ENCODE results near the gene KTN1.

KTN1 gene

DNA sequence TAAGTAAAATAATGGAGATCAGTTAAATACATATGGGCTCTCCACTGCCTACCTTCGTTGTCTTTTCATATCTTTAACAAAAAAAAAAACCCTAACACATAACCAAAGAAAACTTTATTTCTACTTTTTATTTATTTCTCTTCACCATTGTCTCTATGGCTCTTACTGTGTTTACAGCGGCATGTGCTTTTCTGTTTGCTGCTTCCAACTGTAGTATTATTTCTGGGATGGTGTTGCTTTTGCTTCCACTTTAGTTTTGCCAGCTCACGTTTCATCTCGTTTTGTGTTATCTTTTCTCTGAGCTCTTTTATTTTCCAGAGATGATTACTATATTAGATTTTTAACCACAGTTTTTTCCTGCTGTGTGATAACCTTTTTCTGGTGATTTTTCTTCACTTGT is 46.1 kb downstream of the KTN1 start:
- no peaks in the 10 kb centered on the region for H3K27me3 ChIP-seq (ENCODE audit: low read length)
- H3K79me2 ChIP-seq (ENCODE audit: insufficient read depth, low read length), result no peaks in the 10 kb centered on the region
- no peak overlapping the region for H3K4me3 ChIP-seq (ENCODE audit: insufficient read depth, low read length, poor library complexity, severe bottlenecking)
- H3K9me3 ChIP-seq (ENCODE audit: insufficient read depth, low read length), result no peaks in the 10 kb centered on the region
- no peak overlapping the region for H3K4me2 ChIP-seq (ENCODE audit: low read depth, low read length, poor library complexity, severe bottlenecking)
- TF ChIP-seq EZH2phosphoT487 (conservative IDR thresholded peaks at IDR 0.05; ENCODE audit: low read length), result no peak
- no peak overlapping the region for H2AFZ ChIP-seq (ENCODE audit: low read depth, low read length, severe bottlenecking)
- no peak overlapping the region for H3K27ac ChIP-seq (ENCODE audit: low read depth, low read length)
- no peaks in the 10 kb centered on the region for H4K20me1 ChIP-seq (ENCODE audit: low read depth, low read length)
- no peaks in the 10 kb centered on the region for H3F3A ChIP-seq (ENCODE audit: insufficient read depth)
- no peak overlapping the region for H3K9ac ChIP-seq (ENCODE audit: low read length)
- H3K36me3 ChIP-seq (ENCODE audit: low read length), result peaks cover 40% of the 10 kb centered on the region
- no peaks in the 10 kb centered on the region for H3K9me2 ChIP-seq (replicated peaks; ENCODE audit: insufficient read depth, low read length)

DNA sequence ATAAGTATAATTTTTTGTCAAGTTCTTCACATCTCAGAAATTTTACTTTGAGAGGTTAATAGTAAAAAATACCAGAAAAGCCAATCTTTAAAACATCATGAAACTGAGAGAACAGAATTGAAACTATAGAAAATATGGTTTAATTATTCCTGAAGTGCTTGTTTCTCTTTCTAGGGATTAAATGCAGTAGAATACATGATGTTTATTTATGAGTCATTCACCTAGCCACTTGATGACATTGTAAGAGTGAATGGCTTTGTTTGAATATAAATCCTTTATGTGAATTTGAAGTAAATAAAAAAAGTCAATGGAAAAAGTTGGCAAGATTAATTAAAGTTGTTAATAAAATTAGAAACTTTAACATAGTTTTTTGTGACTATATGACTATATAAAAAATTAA is 48.4 kb downstream of the KTN1 start:
- no peak overlapping the region for H3K9ac ChIP-seq (ENCODE audit: low read length)
- peaks cover 39% of the 10 kb centered on the region; the same call in 1 of the 2 replicates for H3K36me3 ChIP-seq (ENCODE audit: low read length)
- no peaks in the 10 kb centered on the region for H4K20me1 ChIP-seq (ENCODE audit: low read depth, low read length)
- H3K4me3 ChIP-seq (ENCODE audit: insufficient read depth, low read length, poor library complexity, severe bottlenecking), result no peak overlapping the region
- no peak overlapping the region for H3K27ac ChIP-seq (ENCODE audit: low read depth, low read length)
- no peak overlapping the region for H2AFZ ChIP-seq (ENCODE audit: low read depth, low read length, severe bottlenecking)
- H3K27me3 ChIP-seq (ENCODE audit: low read length), result no peaks in the 10 kb centered on the region
- no peaks in the 10 kb centered on the region for H3K79me2 ChIP-seq (ENCODE audit: insufficient read depth, low read length)
- TF ChIP-seq EZH2phosphoT487 (conservative IDR thresholded peaks at IDR 0.05; ENCODE audit: low read length), result no peak
- TF ChIP-seq, protein P1, sequence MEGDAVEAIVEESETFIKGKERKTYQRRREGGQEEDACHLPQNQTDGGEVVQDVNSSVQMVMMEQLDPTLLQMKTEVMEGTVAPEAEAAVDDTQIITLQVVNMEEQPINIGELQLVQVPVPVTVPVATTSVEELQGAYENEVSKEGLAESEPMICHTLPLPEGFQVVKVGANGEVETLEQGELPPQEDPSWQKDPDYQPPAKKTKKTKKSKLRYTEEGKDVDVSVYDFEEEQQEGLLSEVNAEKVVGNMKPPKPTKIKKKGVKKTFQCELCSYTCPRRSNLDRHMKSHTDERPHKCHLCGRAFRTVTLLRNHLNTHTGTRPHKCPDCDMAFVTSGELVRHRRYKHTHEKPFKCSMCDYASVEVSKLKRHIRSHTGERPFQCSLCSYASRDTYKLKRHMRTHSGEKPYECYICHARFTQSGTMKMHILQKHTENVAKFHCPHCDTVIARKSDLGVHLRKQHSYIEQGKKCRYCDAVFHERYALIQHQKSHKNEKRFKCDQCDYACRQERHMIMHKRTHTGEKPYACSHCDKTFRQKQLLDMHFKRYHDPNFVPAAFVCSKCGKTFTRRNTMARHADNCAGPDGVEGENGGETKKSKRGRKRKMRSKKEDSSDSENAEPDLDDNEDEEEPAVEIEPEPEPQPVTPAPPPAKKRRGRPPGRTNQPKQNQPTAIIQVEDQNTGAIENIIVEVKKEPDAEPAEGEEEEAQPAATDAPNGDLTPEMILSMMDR (IDR thresholded peaks at IDR 0.05; ENCODE audit: insufficient read depth, low read length, poor library complexity, severe bottlenecking), result no peak
- no peaks in the 10 kb centered on the region for H3K9me3 ChIP-seq (ENCODE audit: insufficient read depth, low read length)
- H3K4me2 ChIP-seq (ENCODE audit: low read depth, low read length, poor library complexity, severe bottlenecking), result no peak overlapping the region
- no peaks in the 10 kb centered on the region for H3K9me2 ChIP-seq (replicated peaks; ENCODE audit: insufficient read depth, low read length)
- H3F3A ChIP-seq (ENCODE audit: insufficient read depth), result no peaks in the 10 kb centered on the region

DNA sequence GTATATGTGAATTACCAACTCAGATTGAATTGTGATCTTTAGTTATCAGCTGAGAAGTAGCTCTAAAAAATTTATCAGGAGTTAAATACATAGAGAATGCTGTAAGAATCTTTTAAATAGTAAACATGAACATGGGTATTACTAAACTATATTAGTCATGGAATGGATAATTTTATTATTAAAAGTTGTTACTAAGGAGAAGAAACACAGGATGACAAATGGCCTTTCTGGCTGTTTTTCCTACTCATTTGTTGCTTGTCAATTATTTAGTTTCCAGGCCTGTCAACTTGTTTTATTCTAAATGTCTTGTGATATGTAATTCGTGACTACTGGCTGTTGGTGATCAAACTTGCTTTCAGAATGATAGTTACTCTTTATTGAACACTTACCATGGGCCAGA is 58.7 kb downstream of the KTN1 start:
- no peaks in the 10 kb centered on the region for H3K9me2 ChIP-seq (replicated peaks; ENCODE audit: insufficient read depth, low read length)
- no peaks in the 10 kb centered on the region for H3F3A ChIP-seq (ENCODE audit: insufficient read depth)
- H3K9ac ChIP-seq (ENCODE audit: low read length), result no peak overlapping the region
- no peaks in the 10 kb centered on the region for H3K27me3 ChIP-seq (ENCODE audit: low read length)
- H3K9me3 ChIP-seq (ENCODE audit: insufficient read depth, low read length), result no peaks in the 10 kb centered on the region
- no peak for TF ChIP-seq EZH2phosphoT487 (conservative IDR thresholded peaks at IDR 0.05; ENCODE audit: low read length)
- TF ChIP-seq, protein P1 (IDR thresholded peaks at IDR 0.05; ENCODE audit: insufficient read depth, low read length, poor library complexity, severe bottlenecking), result no peak
- no peak overlapping the region for H2AFZ ChIP-seq (ENCODE audit: low read depth, low read length, severe bottlenecking)
- no peaks in the 10 kb centered on the region for H4K20me1 ChIP-seq (ENCODE audit: low read depth, low read length)
- H3K4me2 ChIP-seq (ENCODE audit: low read depth, low read length, poor library complexity, severe bottlenecking), result no peak overlapping the region
- no peak overlapping the region for H3K4me3 ChIP-seq (ENCODE audit: insufficient read depth, low read length, poor library complexity, severe bottlenecking)
- H3K27ac ChIP-seq (ENCODE audit: low read depth, low read length), result no peak overlapping the region
- no peaks in the 10 kb centered on the region for H3K79me2 ChIP-seq (ENCODE audit: insufficient read depth, low read length)
- H3K36me3 ChIP-seq (ENCODE audit: low read length), result peaks cover 75% of the 10 kb centered on the region

DNA sequence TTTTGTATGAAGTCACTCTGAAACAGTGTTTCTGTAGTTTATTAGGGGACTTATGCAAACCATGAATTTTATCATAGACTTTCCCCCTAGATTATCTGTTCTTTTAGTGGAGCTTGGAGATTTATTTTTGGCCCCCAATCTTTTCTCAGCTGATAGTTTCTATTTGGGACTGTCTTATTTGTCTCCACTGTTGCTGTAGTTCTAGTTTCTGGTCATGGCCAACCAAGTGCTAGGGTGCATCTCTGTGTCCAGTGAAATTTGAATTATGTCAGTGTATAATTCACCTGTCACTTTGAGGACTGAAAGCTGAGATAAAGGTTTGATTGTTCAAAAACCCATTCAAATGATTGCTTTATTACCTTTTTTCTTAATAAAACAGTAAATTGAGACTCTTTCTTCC is 61.3 kb downstream of the KTN1 start:
- Histone ChIP-seq H3K4me2 (ENCODE audit: low read depth, low read length, poor library complexity, severe bottlenecking) (no peak overlapping the region), H3K9me2 (replicated peaks; ENCODE audit: insufficient read depth, low read length) (no peaks in the 10 kb centered on the region), H3K36me3 (ENCODE audit: low read length) (peaks cover 62% of the 10 kb centered on the region), H4K20me1 (ENCODE audit: low read depth, low read length) (no peaks in the 10 kb centered on the region), H3F3A (ENCODE audit: insufficient read depth) (no peaks in the 10 kb centered on the region), H3K4me3 (ENCODE audit: insufficient read depth, low read length, poor library complexity, severe bottlenecking) (no peak overlapping the region), H3K27ac (ENCODE audit: low read depth, low read length) (no peak overlapping the region), H3K27me3 (ENCODE audit: low read length) (no peaks in the 10 kb centered on the region), H3K79me2 (ENCODE audit: insufficient read depth, low read length) (no peaks in the 10 kb centered on the region), H3K9ac (ENCODE audit: low read length) (no peak overlapping the region), H2AFZ (ENCODE audit: low read depth, low read length, severe bottlenecking) (no peak overlapping the region), H3K9me3 (ENCODE audit: insufficient read depth, low read length) (no peaks in the 10 kb centered on the region)
- no peak for TF ChIP-seq EZH2phosphoT487 (conservative IDR thresholded peaks at IDR 0.05; ENCODE audit: low read length)
- TF ChIP-seq, protein P1 (IDR thresholded peaks at IDR 0.05; ENCODE audit: insufficient read depth, low read length, poor library complexity, severe bottlenecking), result no peak
